ENCODE measurements around the gene TLE5. TPM values are rescaled to one million over a fixed set of nuclear protein-coding genes. Genes with fewer than 3 reads are reported as not detected.

TLE5 gene
- total and polyA plus RNA-seq, 2 donors (not counting 3 experiments of a cell fraction or from before 2014, with no cell fraction given): 393 to 574 TPM

DNA sequence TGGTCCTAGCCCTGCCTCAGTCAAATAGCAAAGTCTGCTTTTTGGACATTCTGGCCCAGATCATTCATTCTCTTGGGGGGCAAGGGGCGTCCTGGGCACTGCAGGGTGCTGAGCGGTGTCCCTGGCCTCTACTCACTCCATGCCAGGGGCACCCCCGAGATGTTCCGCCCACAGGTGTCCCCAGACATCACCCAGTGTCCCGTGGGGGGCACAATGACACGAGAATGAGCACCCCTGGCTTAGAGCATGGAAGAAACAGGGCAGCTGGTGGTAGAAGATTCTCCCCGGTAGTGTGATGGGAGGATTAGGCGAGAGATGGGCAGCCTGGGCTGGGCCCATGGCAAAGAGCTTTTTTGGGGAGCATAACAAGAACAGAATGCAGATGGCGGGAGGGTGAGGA, 5.3 kb upstream of the TLE5 start:
- no peaks in the 10 kb centered on the region for H3K79me2 ChIP-seq (ENCODE audit: control insufficient read depth, insufficient read depth, low read length)
- CTCF ChIA-PET: interaction anchor here (1.3 to 2.0 kb wide), 3 partner anchors 31 to 105 kb away, joined by 3 to 6 read pairs (median 4); no protein-coding TSS in a partner anchor

More for the DNA sequence above, 5.3 kb upstream of the TLE5 start:
- Histone ChIP-seq H3K4me3 (replicated peaks in 1 of 3; ENCODE audit: insufficient read depth in 1 of 3, low read depth in 1 of 3, low read length in 3 of 3) (no peak overlapping the region), H3K36me3 (ENCODE audit: control insufficient read depth in 2 of 2, extremely low read depth in 1 of 2, insufficient read depth in 2 of 2, low read length in 2 of 2) (no peaks in the 10 kb centered on the region), H3K27me3 (ENCODE audit: control insufficient read depth in 2 of 2, insufficient read depth in 2 of 2, low read length in 2 of 2) (no peaks in the 10 kb centered on the region), H3K9me3 (replicated peaks; ENCODE audit: control insufficient read depth, insufficient read depth, low read length) (no peaks in the 10 kb centered on the region), H3K4me1 (ENCODE audit: control insufficient read depth, extremely low read depth, insufficient read depth, low read length) (no peaks in the 10 kb centered on the region), H3K9me1 (replicated peaks; ENCODE audit: control insufficient read depth, extremely low read depth, insufficient read depth, low read length) (no peaks in the 10 kb centered on the region), H4K20me1 (replicated peaks; ENCODE audit: control insufficient read depth, extremely low read depth, insufficient read depth, low read length) (no peaks in the 10 kb centered on the region), H3K9ac (replicated peaks; ENCODE audit: extremely low read depth, insufficient read depth, low read length) (no peak overlapping the region), H3K27ac (ENCODE audit: insufficient read depth, low read depth, low read length) (no peak overlapping the region), H2AFZ (ENCODE audit: low read depth, low read length) (no peak overlapping the region), H3K4me2 (ENCODE audit: insufficient read depth, low read length) (no peak overlapping the region)
- intact Hi-C loops (cut with micrococcal nuclease) (no loop called here), dilution Hi-C loops (cut with MboI; ENCODE audit: extremely low pct_ligation_motif_present, low sequenced_read_pairs) (no loop called here)
- no TSS peak for BruUV-seq (replicated peaks)
- POLR2A ChIA-PET: no interaction called here
- TF ChIP-seq GATA2 (IDR thresholded peaks at IDR 0.05; ENCODE audit: insufficient read depth, insufficient read length, low read depth, low read length) (no peak), FOS (IDR thresholded peaks at IDR 0.05; ENCODE audit: borderline replicate concordance, insufficient read depth, low read length) (no peak), POLR2A (IDR thresholded peaks at IDR 0.05; ENCODE audit: low read depth, low read length) (no peak), POLR2AphosphoS5 (IDR thresholded peaks at IDR 0.05; ENCODE audit: insufficient read depth, low read depth, low read length) (no peak), MYC (IDR thresholded peaks at IDR 0.05; ENCODE audit: low read depth, low read length) (no peak), EZH2 (IDR thresholded peaks at IDR 0.05; ENCODE audit: borderline replicate concordance, low read depth, low read length, severe bottlenecking) (no peak), JUN (IDR thresholded peaks at IDR 0.05; ENCODE audit: borderline replicate concordance, insufficient read depth, insufficient read length, low read depth) (no peak)
- TF ChIP-seq, protein P1, sequence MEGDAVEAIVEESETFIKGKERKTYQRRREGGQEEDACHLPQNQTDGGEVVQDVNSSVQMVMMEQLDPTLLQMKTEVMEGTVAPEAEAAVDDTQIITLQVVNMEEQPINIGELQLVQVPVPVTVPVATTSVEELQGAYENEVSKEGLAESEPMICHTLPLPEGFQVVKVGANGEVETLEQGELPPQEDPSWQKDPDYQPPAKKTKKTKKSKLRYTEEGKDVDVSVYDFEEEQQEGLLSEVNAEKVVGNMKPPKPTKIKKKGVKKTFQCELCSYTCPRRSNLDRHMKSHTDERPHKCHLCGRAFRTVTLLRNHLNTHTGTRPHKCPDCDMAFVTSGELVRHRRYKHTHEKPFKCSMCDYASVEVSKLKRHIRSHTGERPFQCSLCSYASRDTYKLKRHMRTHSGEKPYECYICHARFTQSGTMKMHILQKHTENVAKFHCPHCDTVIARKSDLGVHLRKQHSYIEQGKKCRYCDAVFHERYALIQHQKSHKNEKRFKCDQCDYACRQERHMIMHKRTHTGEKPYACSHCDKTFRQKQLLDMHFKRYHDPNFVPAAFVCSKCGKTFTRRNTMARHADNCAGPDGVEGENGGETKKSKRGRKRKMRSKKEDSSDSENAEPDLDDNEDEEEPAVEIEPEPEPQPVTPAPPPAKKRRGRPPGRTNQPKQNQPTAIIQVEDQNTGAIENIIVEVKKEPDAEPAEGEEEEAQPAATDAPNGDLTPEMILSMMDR (IDR thresholded peaks at IDR 0.05; ENCODE audit: extremely low read depth in 1 of 2, insufficient read depth in 1 of 2, low read depth in 1 of 2, low read length in 2 of 2): no peak
- TF ChIP-seq, protein P2, sequence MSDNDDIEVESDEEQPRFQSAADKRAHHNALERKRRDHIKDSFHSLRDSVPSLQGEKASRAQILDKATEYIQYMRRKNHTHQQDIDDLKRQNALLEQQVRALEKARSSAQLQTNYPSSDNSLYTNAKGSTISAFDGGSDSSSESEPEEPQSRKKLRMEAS (IDR thresholded peaks at IDR 0.05; ENCODE audit: insufficient read depth, insufficient read length): no peak
- DNase-seq (ENCODE audit: low read depth, low spot score) (no peak), FAIRE-seq (no peak)

All from endothelial cell of umbilical vein (primary cell).